ENCODE data around the gene LITAF.

GRCh38 chr16:11529285-11529684, 57.4 kb downstream of the LITAF start:
- TF ChIP-seq CTCF (IDR thresholded peaks at IDR 0.05 in 2 of 3, conservative IDR thresholded peaks at IDR 0.05 in 1 of 3; ENCODE audit: borderline replicate concordance in 1 of 3, insufficient read depth in 1 of 3, low read depth in 2 of 3, low read length in 2 of 3) = no peak
- TF ChIP-seq POLR2A (IDR thresholded peaks at IDR 0.05; ENCODE audit: borderline replicate concordance, extremely low read depth, insufficient read depth, insufficient read length) = no peak
- no peak for TF ChIP-seq SIN3A (IDR thresholded peaks at IDR 0.05; ENCODE audit: low read depth)
- no peak for TF ChIP-seq POLR2AphosphoS5 (IDR thresholded peaks at IDR 0.05; ENCODE audit: low read depth, low read length)

Measured in HCT116 (cell line).